ENCODE results near the gene HPS4.
"Not testable (repeated sequence)": the region's sequence is repeated elsewhere in the genome, so short reads cannot be mapped to it uniquely, and the experiment has no call there.

Gene HPS4

GRCh38 chr22:26408562-26409220 lies 74.9 kb downstream of the HPS4 start:
- not testable (repeated sequence) for DNase-seq

- no peak for DNase-seq
Measured at GRCh38 chr22:26406118-26406517, 77.5 kb downstream of the HPS4 start.

- DNase-seq = peak; percentile 31
Measured at GRCh38 chr22:26404851-26405421, 78.6 kb downstream of the HPS4 start.

- DNase-seq = no peak
Measured at GRCh38 chr22:26401726-26402125, 81.9 kb downstream of the HPS4 start.

Data from KG1 (cell line).